ENCODE data around the gene UACA. TPM values are rescaled to one million over a fixed set of nuclear protein-coding genes. Genes with fewer than 3 reads are reported as not detected.

UACA gene
- total RNA-seq, 2 experiments from 2014 or later = 1.1 to 1.5 TPM

GRCh38 chr15:70714015-70714414 is 49.3 kb downstream of the UACA start:
- Mint-ChIP-seq H3K4me3 (no peak overlapping the region), H3K27ac (no peak overlapping the region), H3K9me3 (no peaks in the 10 kb centered on the region), H3K36me3 (ENCODE audit: low read depth) (no peaks in the 10 kb centered on the region), H3K4me1 (ENCODE audit: low read depth) (no peaks in the 10 kb centered on the region), H3K27me3 (peaks cover 19% of the 10 kb centered on the region)
- ChIA-PET CTCF (no interaction called here), POLR2A (interaction anchor here (0.8 kb wide), 1 partner anchor 9 kb away, joined by 3 read pairs; no protein-coding TSS in a partner anchor)
- H3K27me3 ChIP-seq (ENCODE audit: control insufficient read depth in 1 of 2, insufficient read depth in 2 of 2, low read length in 2 of 2) = no peaks in the 10 kb centered on the region
- H3K36me3 ChIP-seq (ENCODE audit: insufficient read depth, low read length) = no peaks in the 10 kb centered on the region
- no peak overlapping the region for H3K27ac ChIP-seq (ENCODE audit: low read depth in 1 of 2, low read length in 2 of 2)
- ATAC-seq (ENCODE audit: poor library complexity) (no peak), DNase-seq (no peak)
- no peaks in the 10 kb centered on the region for H3K9me3 ChIP-seq (ENCODE audit: control insufficient read depth in 1 of 2, insufficient read depth in 1 of 2, low read length in 2 of 2)
- no peak overlapping the region for H3K4me3 ChIP-seq (ENCODE audit: low read length)
- no peak for TF ChIP-seq CTCF (IDR thresholded peaks at IDR 0.05)
- no peaks in the 10 kb centered on the region for H3K4me1 ChIP-seq (ENCODE audit: insufficient read depth, low read length)
- intact Hi-C loops (cut with DNase I, micrococcal nuclease) = no loop called here

- Mint-ChIP-seq H3K27ac (no peak overlapping the region), H3K4me1 (ENCODE audit: low read depth) (no peaks in the 10 kb centered on the region), H3K4me3 (no peak overlapping the region), H3K9me3 (no peaks in the 10 kb centered on the region), H3K27me3 (peaks cover 19% of the 10 kb centered on the region), H3K36me3 (ENCODE audit: low read depth) (no peaks in the 10 kb centered on the region)
- DNase-seq (no peak), ATAC-seq (ENCODE audit: poor library complexity) (no peak)
- no peaks in the 10 kb centered on the region for H3K27me3 ChIP-seq (ENCODE audit: control insufficient read depth in 1 of 2, insufficient read depth in 2 of 2, low read length in 2 of 2)
- no peak for TF ChIP-seq CTCF (IDR thresholded peaks at IDR 0.05)
- POLR2A ChIA-PET = no interaction called here
- H3K27ac ChIP-seq (ENCODE audit: low read depth in 1 of 2, low read length in 2 of 2) = no peak overlapping the region
- H3K9me3 ChIP-seq (ENCODE audit: control insufficient read depth in 1 of 2, insufficient read depth in 1 of 2, low read length in 2 of 2) = no peaks in the 10 kb centered on the region
- H3K36me3 ChIP-seq (ENCODE audit: insufficient read depth, low read length) = no peaks in the 10 kb centered on the region
- CTCF ChIA-PET = interaction anchor here (1.6 kb wide), 1 partner anchor 10 kb away, joined by 5 read pairs; no protein-coding TSS in a partner anchor
- H3K4me3 ChIP-seq (ENCODE audit: low read length) = no peak overlapping the region
- intact Hi-C loops (cut with DNase I, micrococcal nuclease) = no loop called here
- H3K4me1 ChIP-seq (ENCODE audit: insufficient read depth, low read length) = no peaks in the 10 kb centered on the region
Measured at GRCh38 chr15:70712271-70712670, 51.1 kb downstream of the UACA start.

- no peaks in the 10 kb centered on the region for H3K27me3 ChIP-seq (ENCODE audit: control insufficient read depth in 1 of 2, insufficient read depth in 2 of 2, low read length in 2 of 2)
- Mint-ChIP-seq H3K27me3 (peaks cover 24% of the 10 kb centered on the region), H3K9me3 (no peaks in the 10 kb centered on the region), H3K27ac (no peak overlapping the region), H3K4me3 (no peak overlapping the region), H3K36me3 (ENCODE audit: low read depth) (no peaks in the 10 kb centered on the region), H3K4me1 (ENCODE audit: low read depth) (no peaks in the 10 kb centered on the region)
- ATAC-seq (ENCODE audit: poor library complexity) = no peak
- no peaks in the 10 kb centered on the region for H3K9me3 ChIP-seq (ENCODE audit: control insufficient read depth in 1 of 2, insufficient read depth in 1 of 2, low read length in 2 of 2)
- DNase-seq = no peak
- intact Hi-C loops (cut with DNase I, micrococcal nuclease) = no loop called here
- H3K4me3 ChIP-seq (ENCODE audit: low read length) = no peak overlapping the region
- POLR2A ChIA-PET = no interaction called here
- no peaks in the 10 kb centered on the region for H3K4me1 ChIP-seq (ENCODE audit: insufficient read depth, low read length)
- CTCF ChIA-PET = no interaction called here
- no peaks in the 10 kb centered on the region for H3K36me3 ChIP-seq (ENCODE audit: insufficient read depth, low read length)
- TF ChIP-seq CTCF (IDR thresholded peaks at IDR 0.05) = no peak
- no peak overlapping the region for H3K27ac ChIP-seq (ENCODE audit: low read depth in 1 of 2, low read length in 2 of 2)
Measured at GRCh38 chr15:70710714-70711113, 52.6 kb downstream of the UACA start.

Data from CD4-positive, alpha-beta T cell (primary cell).